Fibroblast of pulmonary artery (primary cell): ENCODE data around the gene LENEP.
A peak's percentile ranks its signal among the peaks of the same experiment; 100 is the strongest.
"Not testable (repeated sequence)": the region's sequence is repeated elsewhere in the genome, so short reads cannot be mapped to it uniquely, and the experiment has no call there.

Experiments used
- DNase-seq: peaks from one replicate; pipeline ENCODE4 v3.0.0-alpha.2; 2010; ENCODE audit warnings: low read depth
- H3K4me3 ChIP-seq: replicated peaks from 2 replicates; pipeline ENCODE4 v1.5.1; 2011; ENCODE audit warnings: low read depth, mild to moderate bottlenecking, control low read depth, low read length, moderate library complexity
- CTCF ChIP-seq: IDR thresholded peaks from 2 replicates; pipeline ENCODE4 v1.5.1; 2011; ENCODE audit warnings: mild to moderate bottlenecking, control low read depth, low read length, inconsistent platforms; ENCODE audit errors: missing control alignments

Gene LENEP

GRCh38 chr1:154989195-154989860 is 4.1 kb upstream of the LENEP start:
- DNase-seq = no peak
- no peak for TF ChIP-seq CTCF
- no peak overlapping the region for H3K4me3 ChIP-seq

GRCh38 chr1:154990276-154990675 is 3.1 kb upstream of the LENEP start:
- DNase-seq = no peak
- no peak overlapping the region for H3K4me3 ChIP-seq
- TF ChIP-seq CTCF = no peak

GRCh38 chr1:154992721-154993571 is 440 bp upstream of the LENEP start:
- DNase-seq = peak; percentile 67
- H3K4me3 ChIP-seq = no peak overlapping the region
- TF ChIP-seq CTCF = peak; percentile 23

GRCh38 chr1:154994269-154994587 is 842 bp downstream of the LENEP start:
- no peak overlapping the region for H3K4me3 ChIP-seq
- DNase-seq = no peak
- no peak for TF ChIP-seq CTCF

- no peak for DNase-seq
- TF ChIP-seq CTCF = no peak
Observed at GRCh38 chr1:154994591-154994990, 1.2 kb downstream of the LENEP start.

GRCh38 chr1:154995301-154995983 is 2.1 kb downstream of the LENEP start:
- TF ChIP-seq CTCF = peak; percentile 44
- DNase-seq = peak; percentile 90
- H3K4me3 ChIP-seq = not testable (repeated sequence)

More at GRCh38 chr1:154994591-154994990, 1.2 kb downstream of the LENEP start:
- no peak overlapping the region for H3K4me3 ChIP-seq
